Sigmoid colon (tissue), 7 donors: ENCODE measurements around the gene GPC3. TPM values are rescaled to one million over a fixed set of nuclear protein-coding genes. Genes with fewer than 3 reads are reported as not detected.
"Not testable (repeated sequence)": the region's sequence is repeated elsewhere in the genome, so short reads cannot be mapped to it uniquely, and the experiment has no call there.

Source experiments
- DNase-seq: peaks from one replicate; pipeline ENCODE4 v3.0.0-alpha.2; 2019
- H3K27ac ChIP-seq, 4 donors: fragments of 200-600 bp; sonication (generic); one replicate each; pipeline ENCODE4 v1.5.1; 2016 to 2019; ENCODE audit warnings: mild to moderate bottlenecking in 1 of 4
- H3K27me3 ChIP-seq, 3 donors: fragments of 200-600 bp; sonication (generic); one replicate each; pipeline ENCODE4 v1.5.1; 2019; ENCODE audit warnings: mild to moderate bottlenecking in 1 of 3
- H3K36me3 ChIP-seq, 4 donors: fragments of 200-600 bp; sonication (generic); one replicate each; pipeline ENCODE4 v1.5.1; 2016 to 2019
- H3K4me1 ChIP-seq, 4 donors: fragments of 200-600 bp; sonication (generic); one replicate each; pipeline ENCODE4 v1.5.1; 2017 to 2019
- H3K4me3 ChIP-seq, 4 donors: fragments of 200-600 bp; sonication (generic); one replicate each; pipeline ENCODE4 v1.5.1; 2017 to 2019; ENCODE audit warnings: mild to moderate bottlenecking in 2 of 4, moderate library complexity in 1 of 4
- H3K9me3 ChIP-seq, 4 donors: fragments of 200-600 bp in 3 of 4; sonication (generic) in 3 of 4; one replicate each; pipeline versions ENCODE4 v1.5.1 to v1.6.1; 2013 to 2019
- CTCF ChIP-seq, 4 experiments: fragments of 450-650 bp in 3 of 4; fragments of 200-600 bp in 1 of 4; IDR thresholded peaks; one replicate each; pipeline ENCODE4 v1.5.1; 2016 to 2019; ENCODE audit warnings: antibody characterized with exemption in 4 of 4, mild to moderate bottlenecking in 3 of 4, moderate library complexity in 2 of 4
- EP300 ChIP-seq, 4 donors: sonication (generic); formaldehyde crosslinking; IDR thresholded peaks; one replicate each; pipeline ENCODE4 v1.6.1; 2017; ENCODE audit warnings: antibody characterized with exemption in 4 of 4
- POLR2A ChIP-seq, 2 donors: fragments of 450-650 bp; IDR thresholded peaks; one replicate each; pipeline ENCODE4 v1.6.1; 2016; ENCODE audit warnings: antibody characterized with exemption in 2 of 2, mild to moderate bottlenecking in 2 of 2, moderate library complexity in 2 of 2
- POLR2AphosphoS5 ChIP-seq, 4 donors: sonication (generic); formaldehyde crosslinking; IDR thresholded peaks; one replicate each; pipeline ENCODE4 v1.6.1; 2017; ENCODE audit warnings: antibody characterized with exemption in 4 of 4
- WGBS, 2 donors: extraction: QIAGEN DNeasy Blood & Tissue Kit; methylation state at CpG; one replicate each; pipeline ENCODE4 v1.1.7; 2013; 5-methylcytosine and 5-hydroxymethylcytosine counted together
- intact Hi-C: fragments of 100-400 bp; cut with DNase I; formaldehyde crosslinking; loops from one replicate; pipeline ENCODE4 v1.15.1; 2023
- polyA plus RNA-seq, 3 donors: library from polyadenylated mRNA; stranded (reverse); fragments of 200-250 nt; gene quantifications; one replicate each; pipeline ENCODE4 v1.2.3, GENCODE V29; 2013
- total RNA-seq, 4 donors: library from RNA; depleted of rRNA; stranded (reverse); fragments of >200 nt; gene quantifications; one replicate each; pipeline ENCODE4 v1.1.0, GENCODE V29; 2016
- donor health status: healthy with polysubstance abuse.
- donor health status: Bipolar disorder and iron deficiency.
- donor health status: healthy.

The GPC3 gene
- total and polyA plus RNA-seq, 7 donors, result 0.46 to 31.4 (median 2.7) TPM

GRCh38 chrX:133774807-133775206, 210.6 kb downstream of the GPC3 start:
- Histone ChIP-seq H3K9me3 (no peaks in the 10 kb centered on the region), H3K36me3 (no peaks in the 10 kb centered on the region), H3K27ac (no peak overlapping the region), H3K4me1 (no peaks in the 10 kb centered on the region), H3K4me3 (no peak overlapping the region), H3K27me3 (no peaks in the 10 kb centered on the region)
- 98% methylated on average over 1 of the region's 1 CpG for WGBS, 2 donors
- no peak for DNase-seq
- no peak for TF ChIP-seq POLR2A (IDR thresholded peaks at IDR 0.05)
- TF ChIP-seq EP300 (IDR thresholded peaks at IDR 0.05), result no peak
- TF ChIP-seq CTCF (IDR thresholded peaks at IDR 0.05), result no peak
- no peak for TF ChIP-seq POLR2AphosphoS5 (IDR thresholded peaks at IDR 0.05)
- intact Hi-C loops, result no loop called here

GRCh38 chrX:133771086-133771646, 214.2 kb downstream of the GPC3 start:
- Histone ChIP-seq H3K4me3 (no peak overlapping the region), H3K27me3 (no peaks in the 10 kb centered on the region), H3K4me1 (no peaks in the 10 kb centered on the region), H3K27ac (no peak overlapping the region), H3K9me3 (no peaks in the 10 kb centered on the region), H3K36me3 (no peaks in the 10 kb centered on the region)
- 84 to 90% methylated on average over 6 of the region's 6 CpGs for WGBS, 2 donors
- no peak for TF ChIP-seq POLR2AphosphoS5 (IDR thresholded peaks at IDR 0.05)
- no peak for TF ChIP-seq POLR2A (IDR thresholded peaks at IDR 0.05)
- TF ChIP-seq CTCF (IDR thresholded peaks at IDR 0.05), result no peak
- no peak for TF ChIP-seq EP300 (IDR thresholded peaks at IDR 0.05)
- DNase-seq, result no peak
- intact Hi-C loops, result no loop called here

GRCh38 chrX:133762976-133763548, 222.3 kb downstream of the GPC3 start:
- H3K9me3 ChIP-seq, H3K36me3 ChIP-seq, H3K4me3 ChIP-seq, H3K27me3 ChIP-seq, H3K27ac ChIP-seq, H3K4me1 ChIP-seq, intact Hi-C loops, DNase-seq: not testable (repeated sequence)
- 72 to 89% methylated on average over 7 of the region's 7 CpGs for WGBS, 2 donors

- Histone ChIP-seq H3K27ac (no peak overlapping the region), H3K36me3 (no peaks in the 10 kb centered on the region), H3K4me3 (no peak overlapping the region), H3K27me3 (peaks cover 0 to 3% (median 0%) of the 10 kb centered on the region in 3 donors), H3K4me1 (no peaks in the 10 kb centered on the region), H3K9me3 (no peaks in the 10 kb centered on the region)
- intact Hi-C loops, result no loop called here
- DNase-seq, result no peak
- no peak for TF ChIP-seq CTCF (IDR thresholded peaks at IDR 0.05)
- TF ChIP-seq POLR2A (IDR thresholded peaks at IDR 0.05), result no peak
- TF ChIP-seq POLR2AphosphoS5 (IDR thresholded peaks at IDR 0.05), result no peak
- no peak for TF ChIP-seq EP300 (IDR thresholded peaks at IDR 0.05)
- WGBS, 2 donors, result 78 to 87% methylated on average over 2 of the region's 2 CpGs
Observed at GRCh38 chrX:133754657-133755056, 230.7 kb downstream of the GPC3 start.

GRCh38 chrX:133749951-133750350, 235.4 kb downstream of the GPC3 start:
- no peaks in the 10 kb centered on the region for H3K9me3 ChIP-seq
- DNase-seq, result no peak
- intact Hi-C loops, result no loop called here
- WGBS, 2 donors, result 76 to 91% methylated on average over 4 of the region's 4 CpGs
- H3K4me3 ChIP-seq, result no peak overlapping the region
- no peaks in the 10 kb centered on the region for H3K36me3 ChIP-seq
- H3K4me1 ChIP-seq, result no peaks in the 10 kb centered on the region
- no peaks in the 10 kb centered on the region for H3K27me3 ChIP-seq
- no peak overlapping the region for H3K27ac ChIP-seq
- TF ChIP-seq EP300 (IDR thresholded peaks at IDR 0.05) (no peak), CTCF (IDR thresholded peaks at IDR 0.05) (no peak), POLR2AphosphoS5 (IDR thresholded peaks at IDR 0.05) (no peak), POLR2A (IDR thresholded peaks at IDR 0.05) (no peak)
